WTC11 (cell line): ENCODE data around the gene PHF21B. TPM values are rescaled to one million over a fixed set of nuclear protein-coding genes. Genes with fewer than 3 reads are reported as not detected.

Experiments used
- ATAC-seq: fragments of 200-7000 bp; cut with Tn5 transposase; 2 replicates; pipeline ENCODE4 v1.10.0; 2021; ENCODE audit warnings: mild to moderate bottlenecking, moderate library complexity
- CTCF ChIA-PET: fragments of 300-600 bp; sonication (Branson Sonifier 250); formaldehyde crosslinking; loops from one replicate; lab custom pipeline; 2021; ENCODE audit warnings: antibody characterized with exemption; lab: Charles Lee
- POLR2A ChIA-PET: fragments of 350-600 bp; sonication (Branson Sonifier 250); formaldehyde crosslinking; loops from one replicate; lab custom pipeline; 2021; ENCODE audit warnings: antibody characterized with exemption; lab: Charles Lee
- DNase-seq: peaks from one replicate; pipeline ENCODE4 v3.0.0; 2021; ENCODE audit warnings: low spot score
- H3K27ac Mint-ChIP-seq: 2 replicates; pipeline ENCODE4 v1.8.0; 2021; ENCODE audit warnings: mixed read lengths
- H3K27me3 Mint-ChIP-seq: 2 replicates; pipeline ENCODE4 v1.8.0; 2021; ENCODE audit warnings: low read depth, mild to moderate bottlenecking, moderate library complexity, mixed read lengths
- H3K36me3 Mint-ChIP-seq: 2 replicates; pipeline ENCODE4 v1.8.0; 2021; ENCODE audit warnings: mixed read lengths
- H3K4me1 Mint-ChIP-seq: 2 replicates; pipeline ENCODE4 v1.8.0; 2022; ENCODE audit warnings: mixed read lengths
- H3K4me3 Mint-ChIP-seq: 2 replicates; pipeline ENCODE4 v1.8.0; 2021; ENCODE audit warnings: mild to moderate bottlenecking, moderate library complexity, mixed read lengths
- H3K9me3 Mint-ChIP-seq: 2 replicates; pipeline ENCODE4 v1.8.0; 2021; ENCODE audit warnings: mixed read lengths
- CBFB ChIP-seq: sonication (generic); formaldehyde crosslinking; IDR thresholded peaks from 2 replicates; pipeline ENCODE4 v1.8.1; 2022; ENCODE audit warnings: mild to moderate bottlenecking, low read depth, missing genetic modification reagents
- CREB1 ChIP-seq: sonication (generic); formaldehyde crosslinking; IDR thresholded peaks from 2 replicates; pipeline ENCODE4 v1.8.0; 2023; ENCODE audit warnings: mild to moderate bottlenecking, missing genetic modification reagents
- ESRRA ChIP-seq: sonication (generic); formaldehyde crosslinking; IDR thresholded peaks from 2 replicates; pipeline ENCODE4 v1.8.1; 2022; ENCODE audit warnings: mild to moderate bottlenecking, missing genetic modification reagents, borderline replicate concordance
- FOXP1 ChIP-seq: sonication (generic); formaldehyde crosslinking; IDR thresholded peaks from 2 replicates; pipeline ENCODE4 v1.8.0; 2022; ENCODE audit warnings: missing genetic modification reagents, mild to moderate bottlenecking, moderate library complexity, borderline replicate concordance
- HMGA2 ChIP-seq: fragments of 250-450 bp; sonication (Bioruptor Pico); IDR thresholded peaks from 2 replicates; pipeline ENCODE4 v1.4.0; 2021; ENCODE audit warnings: mild to moderate bottlenecking, moderate library complexity
- OVOL2 ChIP-seq: fragments of 250-450 bp; sonication (Bioruptor Pico); IDR thresholded peaks from 2 replicates; pipeline ENCODE4 v1.9.0; 2021; ENCODE audit warnings: mild to moderate bottlenecking, borderline replicate concordance
- PRRX2 ChIP-seq: fragments of 250-450 bp; sonication (Bioruptor Pico); IDR thresholded peaks from 2 replicates; pipeline ENCODE4 v1.8.0; 2021; ENCODE audit warnings: mild to moderate bottlenecking
- SMAD3 ChIP-seq: sonication (generic); formaldehyde crosslinking; IDR thresholded peaks from 2 replicates; pipeline ENCODE4 v1.8.0; 2022; ENCODE audit warnings: missing genetic modification reagents, mild to moderate bottlenecking, borderline replicate concordance
- SP1 ChIP-seq: sonication (generic); formaldehyde crosslinking; conservative IDR thresholded peaks from 2 replicates; pipeline ENCODE4 v1.8.1; 2022; ENCODE audit warnings: missing genetic modification reagents
- TP53 ChIP-seq: sonication (generic); formaldehyde crosslinking; IDR thresholded peaks from 2 replicates; pipeline ENCODE4 v1.8.1; 2023; ENCODE audit warnings: mild to moderate bottlenecking, missing genetic modification reagents
- ZNF138 ChIP-seq: sonication (generic); formaldehyde crosslinking; conservative IDR thresholded peaks from 2 replicates; pipeline ENCODE4 v1.8.1; 2022; ENCODE audit warnings: mild to moderate bottlenecking, moderate library complexity, missing genetic modification reagents
- total RNA-seq: library from RNA; stranded (reverse); gene quantifications from 3 replicates; pipeline ENCODE4 v1.2.3, GENCODE V29; 2021
- TF ChIP-seq, protein P1 (sequence below): sonication (generic); formaldehyde crosslinking; conservative IDR thresholded peaks from 2 replicates; pipeline ENCODE4 v1.8.1; 2023; ENCODE audit warnings: mild to moderate bottlenecking, low read depth, missing genetic modification reagents, moderate library complexity
- TF ChIP-seq, protein P2 (sequence below): sonication (generic); formaldehyde crosslinking; IDR thresholded peaks from 2 replicates; pipeline ENCODE4 v1.8.0; 2023; ENCODE audit warnings: mild to moderate bottlenecking, missing genetic modification reagents
- TF ChIP-seq, protein P3 (sequence below): sonication (generic); formaldehyde crosslinking; IDR thresholded peaks from 2 replicates; pipeline ENCODE4 v1.8.1; 2022; ENCODE audit warnings: mild to moderate bottlenecking, moderate library complexity, missing genetic modification reagents
- TF ChIP-seq, protein P4 (sequence below): sonication (generic); formaldehyde crosslinking; IDR thresholded peaks from 2 replicates; pipeline ENCODE4 v1.8.1; 2022; ENCODE audit warnings: low read depth, missing genetic modification reagents, borderline replicate concordance
- TF ChIP-seq, protein P5 (sequence below): sonication (generic); formaldehyde crosslinking; IDR thresholded peaks from 2 replicates; pipeline ENCODE4 v1.8.1; 2023; ENCODE audit warnings: mild to moderate bottlenecking, missing genetic modification reagents, borderline replicate concordance
- TF ChIP-seq, protein P6 (sequence below): sonication (generic); formaldehyde crosslinking; IDR thresholded peaks from 2 replicates; pipeline ENCODE4 v1.8.1; 2023; ENCODE audit warnings: mild to moderate bottlenecking, missing genetic modification reagents, moderate library complexity

The PHF21B gene
- total RNA-seq, 1 experiment from 2014 or later: 107 TPM

DNA sequence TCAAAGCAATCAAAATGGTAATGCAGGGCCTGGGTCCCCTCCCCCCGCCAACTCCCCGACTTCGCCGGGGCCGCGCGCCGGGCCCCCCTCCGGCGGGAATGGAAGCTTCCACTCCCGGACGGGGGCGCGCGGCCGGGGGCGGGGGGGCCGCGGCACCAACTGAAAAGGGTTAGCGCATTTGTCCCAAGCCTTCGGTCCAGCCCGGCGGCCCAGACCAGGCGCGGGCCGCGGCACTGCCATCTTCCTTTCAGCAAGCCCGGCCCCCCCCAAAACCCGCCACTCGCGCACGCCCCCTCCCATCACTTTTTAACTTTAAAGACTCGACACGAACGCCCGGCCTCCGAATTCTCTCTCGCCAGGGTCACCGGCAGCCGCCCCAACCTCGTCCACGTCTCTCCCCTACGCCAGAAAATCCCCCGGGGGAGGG lies 2.8 kb downstream of the PHF21B start:
- H3K27me3 Mint-ChIP-seq: peaks cover 4% of the 10 kb centered on the region
- H3K9me3 Mint-ChIP-seq: no peaks in the 10 kb centered on the region
- ChIA-PET CTCF (interaction anchor here (1.0 to 2.9 kb wide), 10 partner anchors 13 to 202 kb away, joined by 3 to 13 read pairs (median 4); no protein-coding TSS in a partner anchor), POLR2A (interaction anchor here (1.1 to 3.6 kb wide), 8 partner anchors 10 to 157 kb away, joined by 3 to 17 read pairs (median 4); partner anchors contain the start of gene NUP50)
- H3K4me3 Mint-ChIP-seq: peak overlapping the region; percentile 94
- DNase-seq (peak; percentile 78), ATAC-seq (peak; percentile 24)
- peaks cover 44% of the 10 kb centered on the region for H3K36me3 Mint-ChIP-seq
- H3K27ac Mint-ChIP-seq: peak overlapping the region; percentile 96
- peak; percentile 48; the same call in 1 of the 2 replicates for TF ChIP-seq FOXP1 (CRISPR knock-in tag)
- TF ChIP-seq TP53 (CRISPR knock-in tag): no peak
- TF ChIP-seq, protein P1, sequence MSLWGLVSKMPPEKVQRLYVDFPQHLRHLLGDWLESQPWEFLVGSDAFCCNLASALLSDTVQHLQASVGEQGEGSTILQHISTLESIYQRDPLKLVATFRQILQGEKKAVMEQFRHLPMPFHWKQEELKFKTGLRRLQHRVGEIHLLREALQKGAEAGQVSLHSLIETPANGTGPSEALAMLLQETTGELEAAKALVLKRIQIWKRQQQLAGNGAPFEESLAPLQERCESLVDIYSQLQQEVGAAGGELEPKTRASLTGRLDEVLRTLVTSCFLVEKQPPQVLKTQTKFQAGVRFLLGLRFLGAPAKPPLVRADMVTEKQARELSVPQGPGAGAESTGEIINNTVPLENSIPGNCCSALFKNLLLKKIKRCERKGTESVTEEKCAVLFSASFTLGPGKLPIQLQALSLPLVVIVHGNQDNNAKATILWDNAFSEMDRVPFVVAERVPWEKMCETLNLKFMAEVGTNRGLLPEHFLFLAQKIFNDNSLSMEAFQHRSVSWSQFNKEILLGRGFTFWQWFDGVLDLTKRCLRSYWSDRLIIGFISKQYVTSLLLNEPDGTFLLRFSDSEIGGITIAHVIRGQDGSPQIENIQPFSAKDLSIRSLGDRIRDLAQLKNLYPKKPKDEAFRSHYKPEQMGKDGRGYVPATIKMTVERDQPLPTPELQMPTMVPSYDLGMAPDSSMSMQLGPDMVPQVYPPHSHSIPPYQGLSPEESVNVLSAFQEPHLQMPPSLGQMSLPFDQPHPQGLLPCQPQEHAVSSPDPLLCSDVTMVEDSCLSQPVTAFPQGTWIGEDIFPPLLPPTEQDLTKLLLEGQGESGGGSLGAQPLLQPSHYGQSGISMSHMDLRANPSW (CRISPR knock-in tag): no peak
- peak; percentile 53 for TF ChIP-seq SP1 (CRISPR knock-in tag)
- TF ChIP-seq, protein P2, sequence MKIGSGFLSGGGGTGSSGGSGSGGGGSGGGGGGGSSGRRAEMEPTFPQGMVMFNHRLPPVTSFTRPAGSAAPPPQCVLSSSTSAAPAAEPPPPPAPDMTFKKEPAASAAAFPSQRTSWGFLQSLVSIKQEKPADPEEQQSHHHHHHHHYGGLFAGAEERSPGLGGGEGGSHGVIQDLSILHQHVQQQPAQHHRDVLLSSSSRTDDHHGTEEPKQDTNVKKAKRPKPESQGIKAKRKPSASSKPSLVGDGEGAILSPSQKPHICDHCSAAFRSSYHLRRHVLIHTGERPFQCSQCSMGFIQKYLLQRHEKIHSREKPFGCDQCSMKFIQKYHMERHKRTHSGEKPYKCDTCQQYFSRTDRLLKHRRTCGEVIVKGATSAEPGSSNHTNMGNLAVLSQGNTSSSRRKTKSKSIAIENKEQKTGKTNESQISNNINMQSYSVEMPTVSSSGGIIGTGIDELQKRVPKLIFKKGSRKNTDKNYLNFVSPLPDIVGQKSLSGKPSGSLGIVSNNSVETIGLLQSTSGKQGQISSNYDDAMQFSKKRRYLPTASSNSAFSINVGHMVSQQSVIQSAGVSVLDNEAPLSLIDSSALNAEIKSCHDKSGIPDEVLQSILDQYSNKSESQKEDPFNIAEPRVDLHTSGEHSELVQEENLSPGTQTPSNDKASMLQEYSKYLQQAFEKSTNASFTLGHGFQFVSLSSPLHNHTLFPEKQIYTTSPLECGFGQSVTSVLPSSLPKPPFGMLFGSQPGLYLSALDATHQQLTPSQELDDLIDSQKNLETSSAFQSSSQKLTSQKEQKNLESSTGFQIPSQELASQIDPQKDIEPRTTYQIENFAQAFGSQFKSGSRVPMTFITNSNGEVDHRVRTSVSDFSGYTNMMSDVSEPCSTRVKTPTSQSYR (CRISPR knock-in tag): peak; percentile 66; the same call in 1 of the 2 replicates
- no peak for TF ChIP-seq CBFB (CRISPR knock-in tag)
- TF ChIP-seq, protein P3, sequence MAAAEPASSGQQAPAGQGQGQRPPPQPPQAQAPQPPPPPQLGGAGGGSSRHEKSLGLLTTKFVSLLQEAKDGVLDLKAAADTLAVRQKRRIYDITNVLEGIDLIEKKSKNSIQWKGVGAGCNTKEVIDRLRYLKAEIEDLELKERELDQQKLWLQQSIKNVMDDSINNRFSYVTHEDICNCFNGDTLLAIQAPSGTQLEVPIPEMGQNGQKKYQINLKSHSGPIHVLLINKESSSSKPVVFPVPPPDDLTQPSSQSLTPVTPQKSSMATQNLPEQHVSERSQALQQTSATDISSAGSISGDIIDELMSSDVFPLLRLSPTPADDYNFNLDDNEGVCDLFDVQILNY (CRISPR knock-in tag): 0 out of 2 replicates have a peak, but pooled peaks have one; percentile 44
- TF ChIP-seq ESRRA (CRISPR knock-in tag): no peak
- peaks cover 57% of the 10 kb centered on the region for H3K4me1 Mint-ChIP-seq

DNA sequence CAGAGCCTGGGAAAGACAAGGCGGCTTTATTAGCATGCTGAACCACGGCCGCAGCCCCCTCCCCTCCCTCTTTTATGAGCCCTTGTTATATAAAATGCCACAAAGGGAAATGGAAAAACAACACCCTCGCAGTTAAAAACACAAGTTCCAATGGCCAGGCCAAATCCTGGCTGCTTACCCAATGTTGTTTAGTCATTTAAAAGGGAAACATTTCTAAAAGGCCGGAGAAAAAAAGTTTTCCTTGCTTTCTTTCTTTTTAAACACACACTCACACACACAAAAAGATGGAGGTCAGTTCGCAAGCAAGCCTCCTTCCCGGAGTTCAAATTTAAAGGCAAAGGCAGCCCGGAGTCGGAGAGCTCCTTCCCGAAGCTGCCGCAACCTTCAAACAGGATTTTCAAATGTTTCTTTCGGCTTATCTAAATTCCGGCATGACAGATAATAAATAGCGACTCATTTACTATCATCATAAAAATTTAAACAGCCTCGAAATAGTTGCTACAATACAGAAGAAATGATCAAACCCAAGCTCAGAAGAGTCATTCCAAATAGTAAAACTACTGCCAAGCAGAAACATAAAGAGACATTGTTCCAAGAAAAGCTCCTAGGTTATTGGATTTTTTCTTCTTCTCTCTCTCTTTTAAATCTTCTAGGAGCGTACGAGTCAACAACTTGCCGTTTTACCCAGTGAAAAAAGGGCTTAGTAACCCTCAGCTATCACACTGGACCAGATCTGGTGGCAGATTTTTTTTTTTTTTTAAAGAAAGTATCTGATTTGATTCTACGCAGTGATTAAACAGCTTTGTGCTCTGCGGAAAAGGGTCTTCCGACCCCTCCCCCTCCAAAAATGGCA lies 3.5 kb downstream of the PHF21B start:
- Mint-ChIP-seq H3K27me3 (peaks cover under 1% of the 10 kb centered on the region; the same call in 1 of the 2 replicates), H3K9me3 (no peaks in the 10 kb centered on the region), H3K27ac (peak overlapping the region; percentile 96), H3K4me1 (peaks cover 59% of the 10 kb centered on the region), H3K36me3 (peaks cover 51% of the 10 kb centered on the region), H3K4me3 (peak overlapping the region; percentile 94)
- no peak for TF ChIP-seq PRRX2 (CRISPR knock-in tag)
- TF ChIP-seq, protein P4, sequence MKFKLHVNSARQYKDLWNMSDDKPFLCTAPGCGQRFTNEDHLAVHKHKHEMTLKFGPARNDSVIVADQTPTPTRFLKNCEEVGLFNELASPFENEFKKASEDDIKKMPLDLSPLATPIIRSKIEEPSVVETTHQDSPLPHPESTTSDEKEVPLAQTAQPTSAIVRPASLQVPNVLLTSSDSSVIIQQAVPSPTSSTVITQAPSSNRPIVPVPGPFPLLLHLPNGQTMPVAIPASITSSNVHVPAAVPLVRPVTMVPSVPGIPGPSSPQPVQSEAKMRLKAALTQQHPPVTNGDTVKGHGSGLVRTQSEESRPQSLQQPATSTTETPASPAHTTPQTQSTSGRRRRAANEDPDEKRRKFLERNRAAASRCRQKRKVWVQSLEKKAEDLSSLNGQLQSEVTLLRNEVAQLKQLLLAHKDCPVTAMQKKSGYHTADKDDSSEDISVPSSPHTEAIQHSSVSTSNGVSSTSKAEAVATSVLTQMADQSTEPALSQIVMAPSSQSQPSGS: no peak
- TF ChIP-seq SP1 (CRISPR knock-in tag): no peak
- no peak for DNase-seq
- CTCF ChIA-PET: interaction anchor here (1.2 to 2.9 kb wide), 5 partner anchors 31 to 185 kb away, joined by 4 to 13 read pairs (median 6); no protein-coding TSS in a partner anchor
- ATAC-seq: no peak
- POLR2A ChIA-PET: interaction anchor here (0.7 to 3.6 kb wide), 5 partner anchors 12 to 312 kb away, joined by 3 to 17 read pairs (median 4); no protein-coding TSS in a partner anchor

DNA sequence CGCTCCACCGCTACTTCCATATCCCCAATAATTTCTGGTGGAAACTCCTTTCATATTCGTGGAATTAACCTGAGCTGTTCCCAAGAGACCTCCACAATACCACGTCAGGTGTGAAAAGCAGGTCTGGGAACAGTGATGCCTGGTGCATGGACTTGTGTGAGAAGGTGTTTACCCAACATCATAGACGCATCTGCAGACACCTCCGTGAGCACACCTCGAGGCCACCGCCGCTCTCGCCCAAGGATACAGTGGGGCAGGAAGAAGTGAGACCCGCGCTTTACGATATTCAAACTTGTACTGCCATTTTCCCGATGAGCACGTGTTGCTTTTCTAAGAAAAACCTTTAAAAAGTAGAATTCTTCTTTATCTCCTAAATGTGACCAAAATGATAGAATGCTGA lies 8.2 kb downstream of the PHF21B start:
- DNase-seq: no peak
- H3K4me3 Mint-ChIP-seq: no peak overlapping the region
- no peak for ATAC-seq
- H3K4me1 Mint-ChIP-seq: peaks cover 96% of the 10 kb centered on the region
- H3K27ac Mint-ChIP-seq: no peak overlapping the region; the same call in none of the 2 replicates
- no peaks in the 10 kb centered on the region for H3K9me3 Mint-ChIP-seq
- ChIA-PET CTCF (no interaction called here), POLR2A (no interaction called here)
- H3K27me3 Mint-ChIP-seq: no peaks in the 10 kb centered on the region; the same call in 1 of the 2 replicates
- H3K36me3 Mint-ChIP-seq: peaks cover 84% of the 10 kb centered on the region
- TF ChIP-seq, protein P5, sequence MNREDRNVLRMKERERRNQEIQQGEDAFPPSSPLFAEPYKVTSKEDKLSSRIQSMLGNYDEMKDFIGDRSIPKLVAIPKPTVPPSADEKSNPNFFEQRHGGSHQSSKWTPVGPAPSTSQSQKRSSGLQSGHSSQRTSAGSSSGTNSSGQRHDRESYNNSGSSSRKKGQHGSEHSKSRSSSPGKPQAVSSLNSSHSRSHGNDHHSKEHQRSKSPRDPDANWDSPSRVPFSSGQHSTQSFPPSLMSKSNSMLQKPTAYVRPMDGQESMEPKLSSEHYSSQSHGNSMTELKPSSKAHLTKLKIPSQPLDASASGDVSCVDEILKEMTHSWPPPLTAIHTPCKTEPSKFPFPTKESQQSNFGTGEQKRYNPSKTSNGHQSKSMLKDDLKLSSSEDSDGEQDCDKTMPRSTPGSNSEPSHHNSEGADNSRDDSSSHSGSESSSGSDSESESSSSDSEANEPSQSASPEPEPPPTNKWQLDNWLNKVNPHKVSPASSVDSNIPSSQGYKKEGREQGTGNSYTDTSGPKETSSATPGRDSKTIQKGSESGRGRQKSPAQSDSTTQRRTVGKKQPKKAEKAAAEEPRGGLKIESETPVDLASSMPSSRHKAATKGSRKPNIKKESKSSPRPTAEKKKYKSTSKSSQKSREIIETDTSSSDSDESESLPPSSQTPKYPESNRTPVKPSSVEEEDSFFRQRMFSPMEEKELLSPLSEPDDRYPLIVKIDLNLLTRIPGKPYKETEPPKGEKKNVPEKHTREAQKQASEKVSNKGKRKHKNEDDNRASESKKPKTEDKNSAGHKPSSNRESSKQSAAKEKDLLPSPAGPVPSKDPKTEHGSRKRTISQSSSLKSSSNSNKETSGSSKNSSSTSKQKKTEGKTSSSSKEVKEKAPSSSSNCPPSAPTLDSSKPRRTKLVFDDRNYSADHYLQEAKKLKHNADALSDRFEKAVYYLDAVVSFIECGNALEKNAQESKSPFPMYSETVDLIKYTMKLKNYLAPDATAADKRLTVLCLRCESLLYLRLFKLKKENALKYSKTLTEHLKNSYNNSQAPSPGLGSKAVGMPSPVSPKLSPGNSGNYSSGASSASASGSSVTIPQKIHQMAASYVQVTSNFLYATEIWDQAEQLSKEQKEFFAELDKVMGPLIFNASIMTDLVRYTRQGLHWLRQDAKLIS (CRISPR knock-in tag): no peak
- TF ChIP-seq SMAD3 (CRISPR knock-in tag): no peak
- TF ChIP-seq OVOL2: no peak
- TF ChIP-seq, protein P6, sequence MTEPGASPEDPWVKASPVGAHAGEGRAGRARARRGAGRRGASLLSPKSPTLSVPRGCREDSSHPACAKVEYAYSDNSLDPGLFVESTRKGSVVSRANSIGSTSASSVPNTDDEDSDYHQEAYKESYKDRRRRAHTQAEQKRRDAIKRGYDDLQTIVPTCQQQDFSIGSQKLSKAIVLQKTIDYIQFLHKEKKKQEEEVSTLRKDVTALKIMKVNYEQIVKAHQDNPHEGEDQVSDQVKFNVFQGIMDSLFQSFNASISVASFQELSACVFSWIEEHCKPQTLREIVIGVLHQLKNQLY (CRISPR knock-in tag): no peak
- TF ChIP-seq HMGA2 (CRISPR knock-in tag): no peak
- TF ChIP-seq CREB1 (CRISPR knock-in tag): no peak
- TF ChIP-seq ZNF138: no peak
